ENCODE results near the gene KRTAP9-2. TPM values are rescaled to one million over a fixed set of nuclear protein-coding genes. Genes with fewer than 3 reads are reported as not detected.
"Not testable (repeated sequence)": the region's sequence is repeated elsewhere in the genome, so short reads cannot be mapped to it uniquely, and the experiment has no call there.

Gene KRTAP9-2, protein sequence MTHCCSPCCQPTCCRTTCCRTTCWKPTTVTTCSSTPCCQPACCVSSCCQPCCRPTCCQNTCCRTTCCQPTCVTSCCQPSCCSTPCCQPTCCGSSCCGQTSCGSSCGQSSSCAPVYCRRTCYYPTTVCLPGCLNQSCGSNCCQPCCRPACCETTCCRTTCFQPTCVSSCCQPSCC
- total RNA-seq = not detected

DNA sequence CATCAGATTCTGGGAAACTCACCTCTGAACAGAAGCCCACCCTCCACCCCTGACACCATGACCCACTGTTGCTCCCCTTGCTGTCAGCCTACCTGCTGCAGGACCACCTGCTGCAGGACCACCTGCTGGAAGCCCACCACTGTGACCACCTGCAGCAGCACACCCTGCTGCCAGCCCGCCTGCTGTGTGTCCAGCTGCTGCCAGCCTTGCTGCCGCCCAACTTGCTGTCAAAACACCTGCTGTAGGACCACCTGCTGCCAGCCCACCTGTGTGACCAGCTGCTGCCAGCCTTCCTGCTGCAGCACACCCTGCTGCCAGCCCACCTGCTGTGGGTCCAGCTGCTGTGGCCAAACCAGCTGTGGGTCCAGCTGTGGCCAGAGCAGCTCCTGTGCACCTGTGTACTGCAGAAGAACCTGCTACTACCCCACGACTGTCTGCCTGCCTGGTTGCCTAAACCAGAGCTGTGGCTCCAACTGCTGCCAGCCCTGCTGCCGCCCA lies at the start of gene KRTAP9-2:
TSS of gene KRTAP9-2 (plus strand) at position 51 of the 498 bp plus-strand sequence. CDS start at position 58, 7 bp downstream.
- intact Hi-C loops (cut with micrococcal nuclease); DNase-seq; H3K27ac Mint-ChIP-seq; H3K4me3 Mint-ChIP-seq; H3K27me3 Mint-ChIP-seq (ENCODE audit: low read depth); H3K9me3 Mint-ChIP-seq; H3K4me1 Mint-ChIP-seq (ENCODE audit: low read depth); H3K36me3 Mint-ChIP-seq (ENCODE audit: low read depth); CTCF ChIA-PET: not testable (repeated sequence)

DNA sequence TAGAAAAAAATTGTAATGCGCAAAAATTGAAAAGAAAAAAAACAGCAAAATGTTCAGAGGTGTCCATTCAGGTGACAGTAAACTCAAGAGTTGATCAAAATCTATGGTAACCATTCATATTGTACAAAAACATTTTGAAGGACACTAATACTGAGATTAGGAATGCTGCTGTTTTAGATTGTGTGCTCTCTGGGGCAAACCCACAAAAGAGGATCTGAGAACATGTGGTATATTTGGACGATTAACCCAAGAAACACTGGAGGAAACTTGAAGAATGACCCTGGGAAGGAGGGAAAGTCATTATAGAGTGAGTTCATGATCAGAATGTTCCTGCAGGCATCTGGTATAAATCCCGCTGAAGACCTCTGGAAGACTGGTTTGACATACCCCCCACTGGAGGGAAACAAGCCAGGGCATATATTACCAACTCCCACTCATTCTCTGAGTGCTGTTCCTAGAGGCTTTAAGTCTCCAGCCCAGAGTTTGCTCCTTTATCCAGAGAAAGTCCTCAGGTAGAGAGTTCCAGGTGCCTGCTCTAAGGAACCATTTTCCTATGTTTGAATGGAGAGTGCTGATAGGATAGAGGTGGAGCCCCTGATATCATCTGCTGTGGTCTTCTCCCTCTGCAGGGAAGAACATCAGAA lies 49.6 kb upstream of the KRTAP9-2 start:
- no peaks in the 10 kb centered on the region for H3K9me3 Mint-ChIP-seq
- no peak overlapping the region for H3K4me3 Mint-ChIP-seq
- no peaks in the 10 kb centered on the region for H3K4me1 Mint-ChIP-seq (ENCODE audit: low read depth)
- H3K27me3 Mint-ChIP-seq (ENCODE audit: low read depth) = no peaks in the 10 kb centered on the region
- CTCF ChIA-PET = no interaction called here
- no peak for DNase-seq
- H3K36me3 Mint-ChIP-seq (ENCODE audit: low read depth) = no peaks in the 10 kb centered on the region
- no peak overlapping the region for H3K27ac Mint-ChIP-seq
- intact Hi-C loops (cut with micrococcal nuclease) = no loop called here

DNA sequence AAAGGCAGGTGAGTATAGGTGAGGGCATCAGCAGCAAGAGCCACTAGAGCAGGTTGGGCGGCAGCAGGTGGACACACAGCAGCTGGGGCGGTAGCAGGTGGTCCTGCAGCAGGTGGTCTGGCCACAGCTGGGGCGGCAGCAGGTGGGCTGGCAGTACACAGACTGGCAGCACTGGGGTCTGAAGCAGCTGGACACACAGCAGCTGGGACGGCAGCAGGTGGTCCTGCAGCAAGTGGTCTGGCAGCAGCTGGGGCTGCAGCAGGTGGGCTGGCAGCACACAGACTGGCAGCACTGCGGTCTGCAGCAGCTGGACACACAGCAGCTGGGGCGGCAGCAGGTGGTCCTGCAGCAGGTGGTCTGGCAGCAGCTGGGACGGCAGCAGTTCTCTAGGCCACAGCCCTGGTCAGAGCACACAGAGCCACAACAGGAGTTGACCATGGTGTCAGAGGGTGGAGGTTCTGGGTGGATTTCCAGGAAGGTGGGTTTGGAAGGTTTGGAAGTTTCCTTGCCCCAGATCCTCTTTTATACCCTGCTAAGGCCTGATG lies 48.6 kb upstream of the KRTAP9-2 start, which contains the start of gene KRTAP4-2:
TSS of gene KRTAP4-2 (minus strand) at position 495 of the 545 bp plus-strand sequence. CDS start at position 438, 57 bp downstream.
- CTCF ChIA-PET = no interaction called here
- no peaks in the 10 kb centered on the region for H3K4me1 Mint-ChIP-seq (ENCODE audit: low read depth)
- H3K9me3 Mint-ChIP-seq = no peaks in the 10 kb centered on the region
- no peak within 1 kb of the TSS for H3K4me3 Mint-ChIP-seq
- H3K27ac Mint-ChIP-seq = no peak within 1 kb of the TSS
- no peaks in the 10 kb centered on the region for H3K36me3 Mint-ChIP-seq (ENCODE audit: low read depth)
- no peak for DNase-seq
- no peaks in the 10 kb centered on the region for H3K27me3 Mint-ChIP-seq (ENCODE audit: low read depth)
- intact Hi-C loops (cut with micrococcal nuclease) = no loop called here

DNA sequence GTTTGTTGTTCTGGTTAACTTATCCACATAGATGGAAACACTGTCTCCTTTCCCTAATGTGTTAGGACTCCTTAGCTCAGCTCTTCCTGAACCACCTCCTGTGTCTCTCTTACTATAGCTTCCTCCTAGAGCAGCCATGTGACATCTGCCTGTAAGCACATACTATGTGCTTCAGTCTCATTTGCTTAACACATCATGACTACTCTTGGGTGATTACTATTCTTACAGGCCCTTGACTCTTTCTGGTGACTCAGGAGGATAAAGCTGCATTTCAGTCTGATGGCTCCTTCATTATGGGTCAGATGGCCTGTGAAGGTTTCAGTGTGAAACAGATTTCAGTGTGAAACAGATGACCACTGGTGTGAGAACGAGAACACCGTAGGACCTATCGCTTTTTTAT lies 48.1 kb upstream of the KRTAP9-2 start:
- no peak overlapping the region for H3K4me3 Mint-ChIP-seq
- no peaks in the 10 kb centered on the region for H3K9me3 Mint-ChIP-seq
- H3K4me1 Mint-ChIP-seq (ENCODE audit: low read depth) = no peaks in the 10 kb centered on the region
- intact Hi-C loops (cut with micrococcal nuclease) = no loop called here
- H3K27ac Mint-ChIP-seq = no peak overlapping the region
- H3K27me3 Mint-ChIP-seq (ENCODE audit: low read depth) = no peaks in the 10 kb centered on the region
- no peaks in the 10 kb centered on the region for H3K36me3 Mint-ChIP-seq (ENCODE audit: low read depth)
- CTCF ChIA-PET = interaction anchor here (0.6 kb wide), 1 partner anchor 108 kb away, joined by 3 read pairs; no protein-coding TSS in a partner anchor
- DNase-seq = no peak

DNA sequence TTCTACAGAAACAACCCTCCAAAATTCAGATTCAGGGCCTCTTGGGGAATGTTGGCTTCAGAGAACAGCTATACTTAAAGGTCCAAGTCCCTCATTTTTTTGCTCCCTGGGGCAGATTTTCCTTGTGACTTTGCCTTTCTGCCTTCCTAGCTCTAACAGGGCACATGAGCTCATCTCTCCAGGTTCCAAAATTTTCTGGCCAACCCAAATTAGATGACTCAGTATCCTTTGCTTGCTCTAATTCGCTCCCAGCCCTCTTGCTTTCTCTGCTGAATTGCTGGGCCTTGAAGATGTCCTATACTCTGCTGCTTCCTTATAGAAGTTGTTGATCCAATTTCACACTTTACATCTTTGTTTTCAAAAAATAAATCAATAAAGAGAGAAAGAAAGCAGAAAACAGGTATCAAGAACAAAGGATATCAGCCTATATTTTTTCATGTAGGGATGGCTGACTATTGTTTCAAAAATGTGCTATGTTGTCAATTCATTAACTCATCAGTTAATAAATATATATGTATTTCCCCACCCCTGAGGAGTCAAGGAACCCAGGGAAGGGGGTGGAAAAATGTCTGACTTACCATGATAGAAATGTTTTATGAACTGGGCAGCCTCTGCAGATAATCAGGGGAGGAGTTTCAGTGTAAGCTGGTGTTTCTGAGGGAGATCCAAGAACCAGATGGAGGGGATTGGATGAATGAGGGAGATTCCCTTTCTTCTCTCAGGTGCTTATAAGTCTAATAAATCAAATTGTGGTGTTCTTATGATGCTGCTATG lies 47.4 kb upstream of the KRTAP9-2 start:
- no peaks in the 10 kb centered on the region for H3K27me3 Mint-ChIP-seq (ENCODE audit: low read depth)
- DNase-seq = no peak
- no peaks in the 10 kb centered on the region for H3K4me1 Mint-ChIP-seq (ENCODE audit: low read depth)
- no peak overlapping the region for H3K27ac Mint-ChIP-seq
- intact Hi-C loops (cut with micrococcal nuclease) = no loop called here
- CTCF ChIA-PET = interaction anchor here (0.6 kb wide), 1 partner anchor 107 kb away, joined by 3 read pairs; no protein-coding TSS in a partner anchor
- H3K36me3 Mint-ChIP-seq (ENCODE audit: low read depth) = no peaks in the 10 kb centered on the region
- no peak overlapping the region for H3K4me3 Mint-ChIP-seq
- no peaks in the 10 kb centered on the region for H3K9me3 Mint-ChIP-seq

DNA sequence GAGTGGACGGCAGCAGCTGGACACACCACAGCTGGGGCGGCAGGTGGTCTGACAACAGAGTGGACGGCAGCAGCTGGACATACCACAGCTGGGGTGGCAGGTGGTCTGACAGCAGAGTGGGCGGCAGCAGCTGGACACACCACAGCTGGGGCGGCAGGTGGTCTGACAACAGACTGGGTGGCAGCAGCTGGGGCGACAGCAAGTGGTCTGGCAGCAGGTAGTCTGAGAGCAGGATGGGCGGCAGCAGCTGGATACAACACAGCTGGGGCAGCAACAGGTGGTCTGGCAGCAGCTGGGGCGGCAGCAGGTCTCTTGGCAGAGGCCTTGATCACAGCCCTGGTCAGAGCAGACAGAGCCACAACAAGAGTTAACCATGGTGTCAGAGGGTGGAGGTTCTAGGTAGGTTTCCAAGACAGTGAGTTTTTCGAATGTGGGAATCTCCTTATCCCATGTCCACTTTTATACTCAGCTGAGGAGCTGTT lies 41.9 kb upstream of the KRTAP9-2 start, which contains the start of gene KRTAP4-1:
TSS of gene KRTAP4-1 (minus strand) at position 432 of the 482 bp plus-strand sequence. CDS start at position 375, 57 bp downstream.
- H3K27ac Mint-ChIP-seq = no peak within 1 kb of the TSS
- no peak within 1 kb of the TSS for H3K4me3 Mint-ChIP-seq
- CTCF ChIA-PET = interaction anchor here (0.6 kb wide), 1 partner anchor 223 kb away, joined by 3 read pairs; no protein-coding TSS in a partner anchor
- H3K36me3 Mint-ChIP-seq (ENCODE audit: low read depth) = no peaks in the 10 kb centered on the region
- no peaks in the 10 kb centered on the region for H3K9me3 Mint-ChIP-seq
- peaks cover 3% of the 10 kb centered on the region for H3K27me3 Mint-ChIP-seq (ENCODE audit: low read depth)
- no peaks in the 10 kb centered on the region for H3K4me1 Mint-ChIP-seq (ENCODE audit: low read depth)
- no peak for DNase-seq
- intact Hi-C loops (cut with micrococcal nuclease) = no loop called here

DNA sequence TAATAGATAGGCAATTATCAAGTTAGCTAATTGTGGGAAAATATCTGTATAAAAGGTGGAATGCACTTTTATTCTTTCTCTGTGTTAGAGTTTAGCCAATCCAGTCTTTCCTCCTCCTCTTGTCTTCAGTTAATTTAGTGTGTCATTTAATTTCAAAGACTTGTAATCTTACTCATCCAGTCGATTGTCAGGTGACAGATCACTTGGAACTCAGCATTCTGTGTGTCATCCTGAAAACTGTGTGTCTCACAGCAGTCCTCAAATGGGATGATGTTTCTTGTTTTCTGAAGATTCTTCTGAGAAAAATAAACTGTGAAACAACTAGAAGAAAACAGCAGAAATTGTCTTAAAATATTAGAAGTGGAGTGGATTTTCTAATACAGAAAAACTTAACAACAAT lies 41.4 kb upstream of the KRTAP9-2 start:
- DNase-seq = no peak
- intact Hi-C loops (cut with micrococcal nuclease) = no loop called here
- Mint-ChIP-seq H3K9me3 (no peaks in the 10 kb centered on the region), H3K27ac (no peak overlapping the region), H3K4me3 (no peak overlapping the region), H3K4me1 (ENCODE audit: low read depth) (no peaks in the 10 kb centered on the region), H3K27me3 (ENCODE audit: low read depth) (peaks cover 3% of the 10 kb centered on the region), H3K36me3 (ENCODE audit: low read depth) (no peaks in the 10 kb centered on the region)
- CTCF ChIA-PET = interaction anchor here (0.6 kb wide), 1 partner anchor 223 kb away, joined by 3 read pairs; no protein-coding TSS in a partner anchor

DNA sequence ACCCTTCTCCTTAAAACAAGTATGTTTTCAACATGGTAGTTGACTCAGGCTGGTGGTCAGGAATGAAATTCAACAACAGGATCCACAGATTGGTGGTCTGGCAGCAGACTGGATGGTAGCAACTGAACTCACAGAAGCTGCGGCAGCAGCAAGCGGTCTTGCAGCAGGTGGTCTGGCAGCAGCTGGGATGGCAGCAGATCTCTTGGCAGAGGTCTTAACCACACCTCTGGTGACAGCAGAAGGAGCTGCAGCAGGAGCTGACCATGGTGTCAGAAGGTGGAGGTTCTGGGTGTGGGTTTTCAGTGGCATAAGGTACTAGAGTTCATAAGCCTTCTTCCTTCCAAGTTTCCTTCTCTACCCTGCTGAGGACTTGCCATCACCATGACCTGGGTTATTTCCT lies 39.6 kb upstream of the KRTAP9-2 start:
- Mint-ChIP-seq H3K27me3 (ENCODE audit: low read depth) (peaks cover 3% of the 10 kb centered on the region), H3K4me1 (ENCODE audit: low read depth) (no peaks in the 10 kb centered on the region), H3K27ac (no peak overlapping the region), H3K4me3 (no peak overlapping the region), H3K9me3 (no peaks in the 10 kb centered on the region), H3K36me3 (ENCODE audit: low read depth) (no peaks in the 10 kb centered on the region)
- no peak for DNase-seq
- CTCF ChIA-PET = no interaction called here
- intact Hi-C loops (cut with micrococcal nuclease) = no loop called here

DNA sequence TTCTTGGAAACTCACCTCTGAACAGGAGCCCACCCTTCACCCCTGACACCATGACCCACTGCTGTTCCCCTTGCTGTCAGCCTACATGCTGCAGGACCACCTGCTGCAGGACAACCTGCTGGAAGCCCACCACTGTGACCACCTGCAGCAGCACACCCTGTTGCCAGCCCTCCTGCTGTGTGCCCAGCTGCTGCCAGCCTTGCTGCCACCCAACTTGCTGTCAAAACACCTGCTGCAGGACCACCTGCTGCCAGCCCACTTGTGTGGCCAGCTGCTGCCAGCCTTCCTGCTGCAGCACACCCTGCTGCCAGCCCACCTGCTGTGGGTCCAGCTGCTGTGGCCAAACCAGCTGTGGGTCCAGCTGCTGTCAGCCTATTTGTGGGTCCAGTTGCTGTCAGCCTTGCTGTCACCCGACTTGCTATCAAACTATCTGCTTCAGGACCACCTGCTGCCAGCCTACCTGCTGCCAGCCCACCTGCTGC lies 36.6 kb upstream of the KRTAP9-2 start, which contains the start of gene KRTAP9-1:
TSS of gene KRTAP9-1 (plus strand) at position 51 of the 482 bp plus-strand sequence. CDS start at position 51, 0 bp downstream.
- intact Hi-C loops (cut with micrococcal nuclease); H3K4me3 Mint-ChIP-seq; H3K9me3 Mint-ChIP-seq; H3K27ac Mint-ChIP-seq; H3K27me3 Mint-ChIP-seq (ENCODE audit: low read depth); H3K4me1 Mint-ChIP-seq (ENCODE audit: low read depth); DNase-seq; H3K36me3 Mint-ChIP-seq (ENCODE audit: low read depth): not testable (repeated sequence)
- CTCF ChIA-PET = interaction anchor here (1.1 kb wide), 1 partner anchor 444 kb away, joined by 4 read pairs; no protein-coding TSS in a partner anchor

DNA sequence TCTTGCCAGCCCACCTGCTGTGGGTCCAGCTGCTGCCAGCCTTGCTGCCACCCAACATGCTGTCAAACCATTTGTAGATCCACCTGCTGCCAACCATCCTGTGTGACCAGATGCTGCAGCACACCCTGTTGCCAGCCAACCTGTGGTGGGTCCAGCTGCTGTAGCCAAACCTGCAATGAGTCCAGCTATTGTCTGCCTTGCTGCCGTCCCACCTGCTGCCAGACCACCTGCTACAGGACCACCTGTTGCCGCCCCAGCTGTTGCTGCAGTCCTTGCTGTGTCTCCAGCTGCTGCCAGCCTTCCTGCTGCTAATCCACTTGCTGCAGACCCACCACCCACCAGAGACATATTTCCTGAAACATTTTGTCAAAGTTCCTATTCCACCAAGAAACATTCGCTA lies 36.1 kb upstream of the KRTAP9-2 start:
- CTCF ChIA-PET = interaction anchor here (1.1 kb wide), 1 partner anchor 445 kb away, joined by 4 read pairs; no protein-coding TSS in a partner anchor
- H3K27ac Mint-ChIP-seq = no peak overlapping the region
- no peaks in the 10 kb centered on the region for H3K4me1 Mint-ChIP-seq (ENCODE audit: low read depth)
- intact Hi-C loops (cut with micrococcal nuclease) = no loop called here
- H3K27me3 Mint-ChIP-seq (ENCODE audit: low read depth) = no peaks in the 10 kb centered on the region
- peaks cover 2% of the 10 kb centered on the region for H3K9me3 Mint-ChIP-seq
- H3K36me3 Mint-ChIP-seq (ENCODE audit: low read depth) = no peaks in the 10 kb centered on the region
- H3K4me3 Mint-ChIP-seq = no peak overlapping the region
- no peak for DNase-seq

DNA sequence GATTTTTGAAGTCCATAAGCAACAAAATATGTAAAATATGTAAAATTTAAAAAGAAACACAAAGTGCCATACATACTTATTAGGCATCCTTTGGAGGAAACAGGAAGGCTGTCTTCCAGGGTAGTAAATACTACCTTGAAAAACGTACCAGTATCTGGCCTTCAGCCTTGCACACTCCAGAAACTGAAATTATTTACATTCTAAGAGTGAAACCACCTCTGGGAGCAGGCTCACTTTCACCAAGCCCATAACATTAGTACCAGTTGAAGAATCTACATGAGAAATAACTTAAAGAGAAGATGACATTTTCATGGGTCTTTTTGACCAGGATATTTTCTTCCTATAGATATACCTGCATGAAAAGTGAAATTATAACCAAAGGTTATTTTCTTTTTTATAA lies 30.4 kb upstream of the KRTAP9-2 start:
- H3K27me3 Mint-ChIP-seq (ENCODE audit: low read depth) = no peaks in the 10 kb centered on the region
- CTCF ChIA-PET = no interaction called here
- H3K36me3 Mint-ChIP-seq (ENCODE audit: low read depth) = no peaks in the 10 kb centered on the region
- H3K4me1 Mint-ChIP-seq (ENCODE audit: low read depth) = no peaks in the 10 kb centered on the region
- intact Hi-C loops (cut with micrococcal nuclease) = no loop called here
- no peak overlapping the region for H3K4me3 Mint-ChIP-seq
- peaks cover 7% of the 10 kb centered on the region for H3K9me3 Mint-ChIP-seq
- DNase-seq = no peak
- H3K27ac Mint-ChIP-seq = no peak overlapping the region

Measured in activated naive CD4-positive, alpha-beta T cell treated with anti-CD3 and anti-CD28 coated beads for 36 hours (primary cell).